ENCODE results near the gene WDR87.

- TF ChIP-seq POLR2A (IDR thresholded peaks at IDR 0.05; ENCODE audit: low read length) (no peak), CBX2 (IDR thresholded peaks at IDR 0.05; ENCODE audit: borderline replicate concordance, low read depth) (no peak), CTCF (IDR thresholded peaks at IDR 0.05) (no peak), ESRRA (IDR thresholded peaks at IDR 0.05; ENCODE audit: borderline replicate concordance, low read length) (no peak), REST (IDR thresholded peaks at IDR 0.05) (no peak), EP300 (IDR thresholded peaks at IDR 0.05) (no peak), SMC3 (IDR thresholded peaks at IDR 0.05) (no peak), ZC3H11A (IDR thresholded peaks at IDR 0.05) (no peak), TP53 (CRISPR knock-in tag; IDR thresholded peaks at IDR 0.05) (no peak), KDM1A (IDR thresholded peaks at IDR 0.05; ENCODE audit: low read depth) (no peak)
These were observed 29.8 kb upstream of the WDR87 start for GRCh38 chr19:37936166-37936565.
